SIG-M5 treated with dmso at 0.1 percent for 504 hours (cell line): Measurements from ENCODE around the gene TSC22D3.
"Not testable (repeated sequence)": the region's sequence is repeated elsewhere in the genome, so short reads cannot be mapped to it uniquely, and the experiment has no call there.

Source experiments
- DNase-seq: peaks from one replicate; lab custom pipeline; 2025; ENCODE audit not compliant: unreplicated experiment; lab: John Stamatoyannopoulos, UW

Gene TSC22D3

DNA sequence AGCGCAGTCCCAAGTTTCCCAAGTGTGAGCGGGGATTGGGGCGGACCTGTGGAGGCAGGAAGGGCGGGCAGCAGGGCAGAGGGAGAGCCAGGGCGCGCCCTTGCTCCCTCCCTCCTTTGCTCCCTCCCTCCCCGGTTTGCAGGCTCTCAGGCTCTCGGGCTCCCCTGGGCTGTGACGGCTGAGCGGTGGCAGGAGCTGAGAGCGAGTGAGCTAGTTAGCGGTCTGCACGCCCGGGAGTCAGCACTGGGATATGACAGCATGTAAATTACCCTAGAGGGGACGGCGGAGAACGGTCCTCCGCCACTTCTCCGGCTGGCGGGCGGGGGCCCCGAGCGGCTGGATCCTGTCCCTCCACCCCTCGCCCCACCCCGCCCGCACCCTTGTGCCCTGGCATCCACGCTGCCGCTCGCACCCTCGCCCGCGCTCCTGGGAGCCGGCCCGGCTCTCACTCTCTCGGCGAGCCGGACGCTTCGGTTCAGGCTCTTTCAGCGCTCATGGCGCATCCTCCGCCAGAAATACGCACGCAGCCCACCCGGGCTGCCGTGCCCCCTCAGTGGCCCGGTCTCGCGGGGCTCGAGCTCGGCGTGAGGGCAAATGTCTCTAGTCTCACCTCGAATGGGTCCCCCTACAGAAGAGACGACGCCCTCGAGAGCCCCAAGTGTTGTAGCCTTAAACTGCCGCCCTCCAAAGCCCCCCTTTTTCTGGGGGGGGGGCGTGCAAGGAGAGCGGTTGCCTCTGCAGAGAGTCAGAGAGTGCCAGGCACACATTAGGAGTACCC lies at the start of gene TSC22D3:
Gene TSC22D3, minus strand, starts transcription at position 54 of the 778 bp plus-strand sequence. CDS start 368 bp downstream, outside the sequence.
- peak; percentile 63 for DNase-seq

DNA sequence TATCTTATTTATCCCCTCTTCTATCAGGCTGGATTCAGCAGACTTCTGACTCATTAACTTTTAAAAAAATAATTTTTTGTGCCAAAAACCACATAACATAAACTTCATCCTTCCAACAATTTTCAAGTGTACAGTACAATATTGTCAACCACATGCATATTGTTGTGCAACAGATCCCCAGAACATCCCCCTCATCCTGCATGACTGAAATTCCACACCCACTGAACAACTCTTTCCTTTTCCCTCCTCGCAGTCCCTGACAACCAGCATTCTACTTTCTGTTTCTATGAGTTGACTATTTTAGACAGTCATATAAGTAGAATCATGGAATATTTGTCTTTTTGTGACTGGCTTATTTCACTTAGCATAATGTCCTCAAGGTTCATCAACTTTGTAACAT lies 47.9 kb upstream of the TSC22D3 start:
- DNase-seq: no peak

DNA sequence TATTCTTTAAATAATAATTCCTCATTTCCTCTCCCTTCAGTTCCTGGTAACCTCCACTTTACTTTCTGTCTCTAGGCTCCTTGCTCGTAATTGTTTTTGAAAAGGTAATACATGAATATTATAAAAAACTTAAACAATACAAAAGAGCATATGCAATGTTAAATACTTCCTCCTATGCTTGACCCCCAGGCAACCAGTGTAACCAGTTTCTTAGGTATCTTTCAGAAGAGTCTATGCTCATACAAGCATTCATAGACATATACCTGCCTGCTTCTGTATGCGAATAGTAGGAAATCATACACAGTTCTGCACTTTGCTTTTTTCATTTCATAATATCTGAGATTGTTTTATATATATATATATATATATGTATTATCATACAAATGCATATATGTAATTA lies 47.5 kb upstream of the TSC22D3 start:
- no peak for DNase-seq

DNA sequence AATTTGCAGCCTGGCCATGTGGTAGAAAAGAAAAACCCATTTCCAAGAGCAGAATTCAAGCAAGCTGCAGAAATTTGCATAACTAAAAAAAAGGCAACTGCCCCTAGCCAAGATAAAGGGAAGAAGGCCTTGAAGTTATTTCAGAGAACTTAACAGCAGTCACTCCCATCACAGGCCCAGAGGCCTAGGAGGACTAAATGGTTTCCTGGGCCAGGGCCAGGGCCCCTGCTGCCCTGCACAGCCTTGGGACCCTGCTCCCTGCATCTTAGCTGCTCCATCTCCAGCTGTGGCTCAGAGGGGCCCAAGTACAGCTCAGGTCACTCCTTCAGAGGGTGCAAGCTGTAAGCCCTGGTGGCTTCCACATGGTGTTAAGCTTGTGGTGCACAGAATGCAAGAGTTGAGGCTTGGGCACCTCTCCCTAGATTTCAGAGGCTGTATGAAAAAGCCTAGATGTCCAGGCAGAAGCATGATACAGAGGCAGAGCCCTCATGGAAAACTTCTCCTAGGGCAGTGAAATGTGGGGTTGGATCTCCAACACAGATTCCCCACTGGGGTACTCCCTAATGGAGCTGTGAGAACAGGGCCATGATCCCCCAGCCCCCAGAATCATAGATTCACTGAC lies 43.4 kb upstream of the TSC22D3 start:
- no peak for DNase-seq

DNA sequence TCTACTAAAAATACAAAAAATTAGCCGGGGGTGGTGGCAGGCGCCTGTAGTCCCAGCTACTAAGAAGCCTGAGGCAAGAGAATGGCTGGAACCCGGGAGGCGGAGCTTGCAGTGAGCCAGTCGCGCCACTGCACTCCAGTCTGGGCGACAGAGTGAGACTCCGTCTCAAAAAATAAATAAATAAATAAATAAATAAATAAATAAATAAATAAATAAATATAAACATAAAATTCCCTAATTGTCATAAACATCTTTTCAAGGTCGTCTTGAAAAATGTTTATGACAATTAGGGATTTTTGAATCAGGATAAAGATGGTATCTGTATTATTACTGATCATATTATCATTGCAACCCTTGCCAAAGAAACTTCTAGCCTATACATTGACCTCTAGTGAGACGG lies 34.5 kb upstream of the TSC22D3 start:
- not testable (repeated sequence) for DNase-seq

DNA sequence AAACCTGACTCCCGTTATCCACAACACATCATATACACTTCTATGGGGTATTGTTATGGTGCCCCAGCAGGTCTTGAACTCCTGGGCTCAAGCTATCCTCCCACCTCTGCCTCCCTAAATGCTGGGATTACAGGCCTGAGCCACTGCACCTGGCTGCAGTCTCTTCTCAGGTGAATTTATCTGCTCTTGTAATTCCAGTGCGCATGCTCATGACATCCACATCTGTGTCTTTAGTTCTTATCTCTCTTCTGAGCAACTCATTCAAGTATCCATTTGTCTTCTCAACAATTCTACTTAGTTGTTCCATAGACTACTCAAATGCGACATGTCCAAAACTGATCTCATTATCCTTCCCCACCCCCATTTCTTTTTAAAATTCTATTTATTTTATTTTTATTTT lies 29.6 kb upstream of the TSC22D3 start:
- no peak for DNase-seq

DNA sequence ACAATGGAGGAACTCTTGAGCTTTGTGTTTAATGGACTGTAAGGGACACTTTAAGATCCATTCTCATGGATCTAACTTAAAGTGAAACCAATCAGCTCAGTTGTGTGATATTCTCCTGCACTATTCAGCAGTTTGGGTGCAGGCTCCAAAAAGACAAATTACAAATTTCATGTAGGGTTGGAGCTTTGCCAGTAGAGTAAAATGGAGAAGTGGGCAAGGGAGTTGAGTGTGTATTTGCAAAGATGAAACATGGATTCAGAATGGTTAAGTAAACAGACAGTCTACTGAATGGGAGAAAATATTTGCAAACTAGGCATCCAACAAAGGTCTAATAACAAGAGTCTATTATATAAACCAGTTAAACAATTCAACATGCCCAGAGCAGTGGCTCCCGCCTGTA lies 28.8 kb upstream of the TSC22D3 start:
- no peak for DNase-seq

DNA sequence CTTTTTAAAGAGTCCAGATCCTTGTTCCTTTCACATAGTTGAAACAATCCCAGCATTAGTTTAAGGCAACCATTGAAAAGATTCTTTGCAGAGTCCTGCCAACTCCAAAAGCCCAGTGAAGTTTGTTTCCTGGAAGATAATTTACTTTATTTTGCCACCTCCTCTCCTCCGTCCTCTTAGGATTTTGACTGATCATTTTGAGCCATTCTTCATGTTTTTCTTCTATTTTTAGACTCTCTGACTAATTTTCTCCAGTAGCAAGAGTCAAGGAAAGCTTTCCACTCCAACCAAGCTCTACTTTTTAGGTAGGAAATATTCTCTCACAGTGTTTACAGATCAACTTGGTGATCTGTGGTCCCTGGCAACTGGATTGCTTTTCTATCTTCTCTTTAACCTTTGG lies 12.2 kb upstream of the TSC22D3 start:
- no peak for DNase-seq

DNA sequence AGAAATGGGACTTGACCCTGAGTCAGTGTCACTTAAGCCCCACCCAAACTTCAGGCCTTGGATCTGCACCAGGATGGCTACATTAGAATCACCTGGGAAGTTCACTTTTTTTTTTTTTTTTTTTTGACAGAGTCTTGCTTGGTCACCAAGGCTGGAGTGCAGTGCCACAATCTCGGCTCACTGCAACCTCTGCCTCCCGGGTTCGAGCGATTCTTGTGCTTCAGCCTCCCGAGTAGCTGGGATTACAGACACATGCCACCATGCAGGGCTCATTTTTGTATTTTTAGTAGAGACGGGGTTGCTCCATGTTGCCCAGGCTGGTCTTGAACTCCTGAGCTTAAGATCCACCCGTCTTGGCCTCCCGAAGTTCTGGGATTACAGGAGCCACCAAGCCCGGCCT lies 4.9 kb upstream of the TSC22D3 start:
- DNase-seq: no peak

DNA sequence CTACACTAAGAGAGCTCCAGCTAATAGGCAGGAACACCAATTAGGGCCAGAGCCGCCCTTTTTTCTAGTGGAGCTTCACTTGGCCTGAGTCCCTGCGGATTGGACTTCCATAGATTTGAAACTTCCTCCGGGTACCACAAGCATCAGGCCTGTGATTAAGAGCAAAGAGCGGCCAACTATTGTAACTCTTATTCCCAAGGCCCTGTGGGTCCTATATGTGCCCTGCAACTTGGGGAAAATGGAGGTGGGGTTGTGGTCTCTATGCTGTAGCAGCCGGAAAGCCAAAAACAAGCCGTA lies 1.9 kb upstream of the TSC22D3 start, which contains the start of gene NCBP2L:
Gene NCBP2L, plus strand, starts transcription at position 198 of the 297 bp plus-strand sequence. CDS start 16,488 bp downstream, outside the sequence.
- no peak for DNase-seq

DNA sequence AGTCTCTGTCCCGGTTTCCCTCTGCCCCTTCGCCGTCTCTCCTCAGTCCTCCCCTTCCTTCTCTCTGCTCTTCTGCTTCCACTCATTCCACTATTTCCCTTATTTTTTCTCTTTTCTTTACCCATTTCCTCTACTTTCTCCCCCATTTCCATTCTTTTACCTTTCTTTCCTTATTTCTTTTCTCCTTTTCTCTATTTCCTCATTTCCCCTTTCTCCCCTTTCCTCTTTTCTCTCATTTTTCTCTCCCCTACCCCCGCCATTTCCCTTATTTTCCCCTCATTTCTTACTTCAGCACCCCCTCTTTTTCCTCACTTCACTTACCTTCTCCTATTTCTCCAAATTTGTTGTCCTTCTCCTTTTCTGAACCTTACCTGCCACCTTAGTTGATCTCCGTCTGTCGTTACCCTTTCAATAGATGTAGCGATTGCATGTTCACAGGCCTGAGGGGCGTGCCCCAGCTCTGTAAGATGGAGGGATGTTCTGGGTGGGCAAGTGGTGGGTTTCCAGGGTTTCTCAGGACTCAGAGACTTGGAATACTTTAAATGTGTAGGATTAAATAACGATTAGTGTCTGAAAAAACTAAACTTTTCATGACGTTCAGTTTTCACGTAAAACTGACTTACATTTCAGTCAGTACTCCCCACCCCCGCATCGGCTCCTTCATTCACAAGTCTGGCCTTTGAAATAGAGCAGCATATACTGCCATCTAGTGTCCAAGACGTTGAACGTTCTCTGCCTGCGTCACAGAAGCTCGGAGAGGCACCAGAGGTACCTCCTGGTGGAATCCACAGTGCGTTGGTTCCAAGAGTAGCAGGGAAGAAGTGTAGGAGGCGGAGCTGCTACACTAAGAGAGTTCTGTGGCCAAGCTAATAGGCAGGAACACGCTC lies 1.3 kb upstream of the TSC22D3 start:
- DNase-seq: peak; percentile 86

DNA sequence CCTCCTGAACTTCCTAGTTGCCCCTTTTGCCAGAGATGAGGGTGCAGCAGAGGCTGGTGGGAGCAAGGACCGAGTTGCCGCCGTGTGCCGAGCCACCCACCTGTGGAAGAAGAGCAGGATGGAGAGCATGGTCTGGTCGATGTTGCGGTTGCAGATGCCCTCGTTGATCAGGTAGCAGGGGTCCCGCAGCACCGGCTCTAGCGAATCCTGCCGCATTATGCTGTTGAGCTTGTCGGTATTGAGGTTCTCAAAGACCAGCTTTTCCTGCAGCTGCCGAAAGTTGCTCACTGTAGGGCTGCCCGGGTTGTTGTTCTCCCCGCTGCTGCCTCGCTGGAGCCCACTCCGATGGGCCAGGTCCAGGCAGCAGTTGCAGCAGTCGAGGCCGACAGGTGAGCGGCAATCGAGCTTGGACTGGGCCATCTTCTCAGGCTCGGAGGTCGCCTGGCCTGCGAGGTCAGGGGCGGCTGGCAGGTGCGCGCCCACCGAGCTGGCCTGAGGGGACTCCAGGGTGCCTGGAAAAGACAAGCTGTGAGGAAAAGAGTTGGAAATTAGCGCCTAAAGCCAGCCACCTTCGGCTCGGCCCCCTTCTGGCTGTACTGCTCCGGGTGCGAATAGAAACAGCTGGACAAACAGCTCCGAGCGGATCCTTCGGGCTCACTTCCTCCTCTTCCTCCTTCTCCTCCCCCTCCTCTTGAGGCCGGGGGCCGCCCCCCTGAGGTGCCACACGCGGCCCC lies 420 bp downstream of the TSC22D3 start:
- peak; percentile 54 for DNase-seq

DNA sequence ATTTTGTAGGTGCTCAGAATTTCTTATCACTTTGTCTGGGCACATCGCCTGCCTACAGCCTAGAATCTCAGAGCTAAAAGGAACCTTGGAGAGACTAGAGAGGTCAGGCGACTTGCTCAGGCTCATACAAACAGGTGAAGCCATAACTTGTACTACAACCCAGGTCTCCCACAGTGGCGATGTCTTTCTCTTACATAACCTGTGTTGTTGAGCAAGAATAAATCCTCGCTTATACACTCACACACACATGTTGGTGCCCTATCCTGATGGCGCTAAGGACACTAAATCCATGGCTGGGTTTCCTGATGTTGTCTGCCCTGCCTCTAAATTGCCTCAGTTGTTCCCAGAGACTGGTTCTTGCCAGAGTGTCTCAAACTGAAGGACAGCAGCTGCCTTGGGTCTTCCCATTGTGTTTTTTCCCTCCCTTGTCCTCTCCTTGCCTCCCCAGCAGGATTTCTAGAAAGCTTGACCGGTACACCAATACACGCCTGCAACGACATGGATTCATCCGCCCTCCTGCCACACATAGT lies 1.6 kb downstream of the TSC22D3 start:
- no peak for DNase-seq

DNA sequence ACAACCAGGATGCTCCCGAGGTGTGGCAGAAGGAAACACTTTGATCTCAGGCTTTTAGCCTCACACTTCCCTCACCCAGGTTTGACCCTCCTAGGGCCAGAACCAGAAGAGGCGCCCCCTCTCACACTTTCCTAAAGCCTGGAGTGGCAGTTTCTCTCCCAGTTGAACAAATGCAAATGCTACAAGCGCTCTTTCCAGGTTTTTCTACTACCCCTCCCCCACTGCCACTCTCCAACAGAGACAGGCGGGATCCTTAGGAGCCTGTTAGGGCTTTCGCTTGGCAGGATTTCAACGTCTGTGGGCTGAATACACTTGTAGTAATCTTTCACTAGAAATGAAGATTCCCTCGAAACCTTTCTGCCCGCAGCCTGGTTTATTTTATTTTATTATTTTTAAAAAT lies 2.4 kb downstream of the TSC22D3 start:
- DNase-seq: no peak

DNA sequence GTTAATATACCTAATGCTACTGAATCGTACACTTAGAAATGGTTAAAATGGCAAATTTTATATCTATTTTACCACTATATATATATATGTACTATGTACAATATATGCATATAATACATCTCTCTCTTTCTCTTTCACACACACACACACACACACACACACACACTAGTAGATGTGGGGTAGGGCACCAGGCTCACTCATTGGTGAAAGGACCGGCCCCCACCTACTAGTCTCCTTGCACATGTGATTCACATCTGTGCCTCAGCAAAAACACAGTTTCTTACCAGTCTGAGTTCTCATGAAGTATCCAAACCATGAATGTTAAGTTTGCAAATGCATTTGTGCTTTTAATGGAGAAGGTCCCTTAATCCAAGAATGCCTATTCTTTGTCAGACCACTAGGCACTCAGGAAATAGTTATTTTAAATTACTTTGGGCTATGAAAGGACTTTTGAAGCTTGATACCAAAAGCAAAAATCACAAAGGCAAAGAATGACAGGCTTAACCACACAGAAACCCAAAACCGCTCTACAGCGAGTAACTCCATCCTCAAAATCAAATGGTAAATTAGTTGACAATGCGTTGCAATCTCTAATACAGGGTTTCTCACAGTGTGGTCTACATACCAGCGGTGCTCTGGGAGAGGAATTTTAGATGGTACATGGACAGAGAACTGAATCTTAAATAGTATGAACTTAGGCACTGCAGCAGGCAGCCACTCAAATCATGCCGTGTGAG lies 5.8 kb downstream of the TSC22D3 start:
- no peak for DNase-seq

DNA sequence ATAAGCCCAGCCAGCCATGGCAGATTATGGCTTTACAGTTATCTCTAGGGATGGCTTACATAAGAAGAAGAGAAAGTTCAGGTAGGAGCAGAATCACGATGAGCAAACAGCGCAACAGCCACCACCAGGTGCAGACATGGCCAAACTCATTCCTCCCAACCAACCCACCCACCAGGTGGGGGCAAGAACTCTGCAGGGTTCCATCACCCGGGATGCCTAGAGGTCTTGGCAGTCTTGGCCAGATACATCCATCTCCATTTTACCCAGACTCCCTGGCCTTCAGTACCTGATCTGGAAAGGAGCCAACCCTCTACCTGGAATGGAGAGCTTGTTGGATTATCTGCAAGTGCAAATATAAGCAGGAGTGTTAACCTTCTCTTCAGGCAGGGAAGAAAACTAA lies 7.5 kb downstream of the TSC22D3 start:
- DNase-seq: no peak

DNA sequence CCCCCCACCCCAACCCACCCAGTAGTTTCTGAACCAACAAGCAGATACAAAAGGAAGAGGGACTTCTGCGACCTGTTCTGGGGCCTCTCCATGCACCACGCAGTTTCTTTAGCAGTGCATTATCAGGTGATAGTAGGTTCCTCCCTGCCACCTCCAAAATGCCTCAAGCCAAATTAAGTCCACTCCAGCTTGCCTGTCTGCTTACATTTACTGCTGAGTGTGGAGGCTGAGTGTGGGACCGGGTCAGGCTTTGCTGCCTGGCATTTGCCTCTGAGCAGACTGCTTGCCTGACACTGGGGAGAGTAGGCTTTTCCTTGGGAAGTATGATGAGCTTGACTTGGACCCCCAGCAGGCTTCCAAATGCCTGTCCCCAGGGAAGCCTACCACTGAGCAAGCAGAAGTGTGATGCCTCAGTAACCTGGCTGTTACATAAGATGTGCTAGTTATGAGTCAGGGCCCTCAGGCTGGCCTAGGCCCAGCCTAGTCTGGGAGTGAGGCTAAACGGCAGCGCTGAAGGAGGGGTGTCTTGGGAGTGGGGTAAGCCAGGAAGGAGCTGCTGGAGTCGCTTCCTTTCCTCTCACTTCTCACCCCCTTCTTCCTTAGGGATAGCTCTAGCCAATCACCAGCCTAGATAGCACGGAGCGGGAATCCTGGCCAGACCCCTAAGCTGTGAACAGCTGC lies 9.0 kb downstream of the TSC22D3 start:
- DNase-seq: peak; percentile 11

DNA sequence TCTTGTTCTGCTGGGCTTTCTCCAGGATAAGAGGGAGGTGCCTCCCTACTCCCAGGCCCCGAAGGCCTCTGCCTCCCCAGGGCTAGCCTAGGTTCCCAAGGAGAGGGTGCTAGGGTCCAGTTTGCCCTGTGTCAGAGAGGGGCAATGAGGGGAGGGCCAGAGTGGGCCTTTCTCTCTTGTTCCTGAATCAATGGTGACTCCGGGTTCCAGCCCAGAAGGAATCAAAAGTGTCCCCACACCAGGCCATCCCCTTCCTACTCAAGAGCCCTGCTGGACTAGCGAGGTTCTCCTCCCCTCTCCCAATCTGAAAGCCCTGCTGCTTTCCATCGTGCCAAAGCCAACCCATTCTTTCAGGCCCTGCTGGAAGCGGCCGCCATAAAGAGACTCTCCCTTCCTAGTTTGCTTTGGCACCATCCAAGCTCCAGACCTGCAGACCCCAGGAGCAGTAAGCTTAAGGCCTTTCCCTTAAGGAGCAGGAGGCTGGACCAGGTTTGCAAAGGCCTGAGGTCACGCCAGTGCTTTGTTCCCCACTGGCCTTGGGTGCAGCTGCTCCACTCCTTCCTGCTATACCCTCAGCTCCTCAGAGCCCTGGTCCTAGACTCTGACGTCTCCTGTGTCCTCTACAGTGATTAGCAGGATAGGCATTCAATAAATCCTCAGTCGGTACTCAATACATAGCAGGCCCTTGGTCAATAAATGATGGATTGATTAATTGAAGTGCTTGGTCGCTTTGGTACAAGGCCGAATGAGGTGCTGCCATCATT lies 10.6 kb downstream of the TSC22D3 start:
- DNase-seq: no peak

DNA sequence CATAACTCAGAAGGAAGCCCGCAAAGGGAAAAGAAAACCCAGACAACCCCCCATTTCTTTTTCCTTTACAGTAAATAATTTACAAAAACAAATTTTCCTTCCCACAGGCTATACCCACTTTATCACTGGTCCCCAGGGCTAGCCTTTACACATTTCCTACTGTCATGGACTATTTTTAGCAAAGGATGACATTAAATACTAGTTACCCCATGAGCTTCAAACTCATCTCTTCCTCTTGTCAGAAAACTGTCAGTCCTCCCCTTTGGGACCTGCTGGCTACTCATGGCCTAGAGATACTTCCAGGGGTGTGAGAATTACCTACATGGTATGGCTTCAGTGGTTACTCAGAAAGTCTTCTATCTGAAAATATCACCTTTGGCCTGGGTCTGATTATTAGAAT lies 11.9 kb downstream of the TSC22D3 start:
- DNase-seq: no peak
